ENCODE measurements around the gene WNT7B. TPM values are rescaled to one million over a fixed set of nuclear protein-coding genes. Genes with fewer than 3 reads are reported as not detected.

Gene WNT7B
- total RNA-seq, 5 donors from 2014 or later (not counting 1 experiment from before 2014, with no cell fraction given): 0.15 TPM; not detected in 4

GRCh38 chr22:45917700-45918458 lies 59.1 kb downstream of the WNT7B start:
- WGBS (ENCODE audit: insufficient coverage): 61% methylated on average over 10 of the region's 14 CpGs

GRCh38 chr22:45917146-45917545 lies 59.8 kb downstream of the WNT7B start:
- no peaks in the 10 kb centered on the region for H3K4me1 Mint-ChIP-seq
- no peak overlapping the region for H3K4me3 Mint-ChIP-seq
- Histone ChIP-seq H3K9me3 (no peaks in the 10 kb centered on the region), H3K4me1 (ENCODE audit: control insufficient read depth in 1 of 2, extremely low read depth in 1 of 2, insufficient read depth in 2 of 2, low read length in 2 of 2) (no peaks in the 10 kb centered on the region), H3K27me3 (replicated peaks in 1 of 2; ENCODE audit: control insufficient read depth in 2 of 2, extremely low read depth in 1 of 2, insufficient read depth in 2 of 2, low read length in 1 of 2) (peaks cover 0 to 24% of the 10 kb centered on the region in 2 experiments), H3K27ac (ENCODE audit: low read length) (no peak overlapping the region), H3K36me3 (ENCODE audit: control insufficient read depth in 2 of 2, extremely low read depth in 1 of 2, insufficient read depth in 1 of 2, low read length in 1 of 2) (no peaks in the 10 kb centered on the region), H3K4me3 (ENCODE audit: control insufficient read depth in 1 of 2, extremely low read depth in 1 of 2, low read length in 1 of 2) (no peak overlapping the region)
- CTCF ChIA-PET: no interaction called here
- H3K27me3 Mint-ChIP-seq: peaks cover 4 to 6% of the 10 kb centered on the region in 2 donors
- ATAC-seq (replicated peaks in 1 of 4) (no peak), DNase-seq (no peak)
- WGBS (ENCODE audit: insufficient coverage): 75% methylated on average over 12 of the region's 12 CpGs
- peaks cover 0 to 5% (median 5%) of the 10 kb centered on the region in 3 donors for H3K9me3 Mint-ChIP-seq
- H3K27ac Mint-ChIP-seq: no peak overlapping the region
- H3K36me3 Mint-ChIP-seq: no peaks in the 10 kb centered on the region
- POLR2A ChIA-PET: no interaction called here

More at GRCh38 chr22:45917700-45918458, 59.1 kb downstream of the WNT7B start:
- Histone ChIP-seq H3K4me1 (ENCODE audit: control insufficient read depth in 1 of 2, extremely low read depth in 1 of 2, insufficient read depth in 2 of 2, low read length in 2 of 2) (no peaks in the 10 kb centered on the region), H3K4me3 (ENCODE audit: control insufficient read depth in 1 of 2, extremely low read depth in 1 of 2, low read length in 1 of 2) (no peak overlapping the region), H3K36me3 (ENCODE audit: control insufficient read depth in 2 of 2, extremely low read depth in 1 of 2, insufficient read depth in 1 of 2, low read length in 1 of 2) (no peaks in the 10 kb centered on the region), H3K27ac (ENCODE audit: low read length) (no peak overlapping the region), H3K27me3 (replicated peaks in 1 of 2; ENCODE audit: control insufficient read depth in 2 of 2, extremely low read depth in 1 of 2, insufficient read depth in 2 of 2, low read length in 1 of 2) (peaks cover 0 to 24% of the 10 kb centered on the region in 2 experiments), H3K9me3 (no peaks in the 10 kb centered on the region)
- no peak for ATAC-seq (replicated peaks in 1 of 4)
- CTCF ChIA-PET: no interaction called here
- Mint-ChIP-seq H3K4me1 (no peaks in the 10 kb centered on the region), H3K4me3 (no peak overlapping the region), H3K27ac (no peak overlapping the region), H3K9me3 (peaks cover 0 to 5% (median 5%) of the 10 kb centered on the region in 3 donors), H3K27me3 (peaks cover 4 to 6% of the 10 kb centered on the region in 2 donors), H3K36me3 (no peaks in the 10 kb centered on the region)
- DNase-seq: no peak
- POLR2A ChIA-PET: no interaction called here

- peaks cover 4 to 6% of the 10 kb centered on the region in 2 donors for H3K27me3 Mint-ChIP-seq
- H3K27me3 ChIP-seq (replicated peaks in 1 of 2; ENCODE audit: control insufficient read depth in 2 of 2, extremely low read depth in 1 of 2, insufficient read depth in 2 of 2, low read length in 1 of 2): peaks cover 0 to 25% of the 10 kb centered on the region in 2 experiments
- 76% methylated on average over 7 of the region's 7 CpGs for WGBS (ENCODE audit: insufficient coverage)
- CTCF ChIA-PET: no interaction called here
- H3K4me3 Mint-ChIP-seq: no peak overlapping the region
- H3K27ac ChIP-seq (ENCODE audit: low read length): no peak overlapping the region
- peaks cover 0 to 5% (median 5%) of the 10 kb centered on the region in 3 donors for H3K9me3 Mint-ChIP-seq
- POLR2A ChIA-PET: no interaction called here
- H3K36me3 Mint-ChIP-seq: no peaks in the 10 kb centered on the region
- no peaks in the 10 kb centered on the region for H3K4me1 ChIP-seq (ENCODE audit: control insufficient read depth in 1 of 2, extremely low read depth in 1 of 2, insufficient read depth in 2 of 2, low read length in 2 of 2)
- H3K9me3 ChIP-seq: no peaks in the 10 kb centered on the region
- H3K4me1 Mint-ChIP-seq: no peaks in the 10 kb centered on the region
- H3K36me3 ChIP-seq (ENCODE audit: control insufficient read depth in 2 of 2, extremely low read depth in 1 of 2, insufficient read depth in 1 of 2, low read length in 1 of 2): no peaks in the 10 kb centered on the region
- DNase-seq (no peak), ATAC-seq (replicated peaks in 1 of 4) (no peak)
- H3K27ac Mint-ChIP-seq: no peak overlapping the region
- no peak overlapping the region for H3K4me3 ChIP-seq (ENCODE audit: control insufficient read depth in 1 of 2, extremely low read depth in 1 of 2, low read length in 1 of 2)
Observed at GRCh38 chr22:45916515-45916914, 60.4 kb downstream of the WNT7B start.

- POLR2A ChIA-PET: interaction anchor here in 1 of 2 donors (0.6 kb wide), 1 partner anchor 825 kb away, joined by 3 read pairs; no protein-coding TSS in a partner anchor
- Histone ChIP-seq H3K4me3 (ENCODE audit: control insufficient read depth in 1 of 2, extremely low read depth in 1 of 2, low read length in 1 of 2) (no peak overlapping the region), H3K27ac (ENCODE audit: low read length) (no peak overlapping the region), H3K4me1 (ENCODE audit: control insufficient read depth in 1 of 2, extremely low read depth in 1 of 2, insufficient read depth in 2 of 2, low read length in 2 of 2) (no peaks in the 10 kb centered on the region), H3K27me3 (replicated peaks in 1 of 2; ENCODE audit: control insufficient read depth in 2 of 2, extremely low read depth in 1 of 2, insufficient read depth in 2 of 2, low read length in 1 of 2) (peaks cover 0 to 30% of the 10 kb centered on the region in 2 experiments), H3K9me3 (no peaks in the 10 kb centered on the region), H3K36me3 (ENCODE audit: control insufficient read depth in 2 of 2, extremely low read depth in 1 of 2, insufficient read depth in 1 of 2, low read length in 1 of 2) (no peaks in the 10 kb centered on the region)
- no peak for ATAC-seq (replicated peaks in 1 of 4)
- WGBS (ENCODE audit: insufficient coverage): 78% methylated on average over 10 of the region's 16 CpGs
- Mint-ChIP-seq H3K36me3 (no peaks in the 10 kb centered on the region), H3K4me3 (no peak overlapping the region), H3K9me3 (peaks cover 0 to 5% (median 5%) of the 10 kb centered on the region in 3 donors), H3K27me3 (peaks cover 4 to 6% of the 10 kb centered on the region in 2 donors), H3K4me1 (no peaks in the 10 kb centered on the region), H3K27ac (no peak overlapping the region)
- CTCF ChIA-PET: no interaction called here
- no peak for DNase-seq
Observed at GRCh38 chr22:45915841-45916240, 61.1 kb downstream of the WNT7B start.

GRCh38 chr22:45915151-45915550 lies 61.8 kb downstream of the WNT7B start:
- Mint-ChIP-seq H3K27ac (no peak overlapping the region), H3K9me3 (peaks cover 0 to 5% (median 5%) of the 10 kb centered on the region in 3 donors), H3K36me3 (no peaks in the 10 kb centered on the region), H3K27me3 (peaks cover 4 to 6% of the 10 kb centered on the region in 2 donors), H3K4me1 (no peaks in the 10 kb centered on the region), H3K4me3 (no peak overlapping the region)
- ATAC-seq (replicated peaks in 1 of 4) (no peak), DNase-seq (no peak)
- H3K4me1 ChIP-seq (ENCODE audit: control insufficient read depth in 1 of 2, extremely low read depth in 1 of 2, insufficient read depth in 2 of 2, low read length in 2 of 2): no peaks in the 10 kb centered on the region
- H3K27ac ChIP-seq (ENCODE audit: low read length): no peak overlapping the region
- H3K4me3 ChIP-seq (ENCODE audit: control insufficient read depth in 1 of 2, extremely low read depth in 1 of 2, low read length in 1 of 2): no peak overlapping the region
- ChIA-PET CTCF (interaction anchor here in 1 of 2 donors (0.6 kb wide), 1 partner anchor 117 kb away, joined by 5 read pairs; no protein-coding TSS in a partner anchor), POLR2A (interaction anchor here in 1 of 2 donors (0.6 kb wide), 1 partner anchor 825 kb away, joined by 3 read pairs; no protein-coding TSS in a partner anchor)
- WGBS (ENCODE audit: insufficient coverage): 80% methylated on average over 1 of the region's 2 CpGs
- H3K36me3 ChIP-seq (ENCODE audit: control insufficient read depth in 2 of 2, extremely low read depth in 1 of 2, insufficient read depth in 1 of 2, low read length in 1 of 2): no peaks in the 10 kb centered on the region
- H3K9me3 ChIP-seq: no peaks in the 10 kb centered on the region
- H3K27me3 ChIP-seq (replicated peaks in 1 of 2; ENCODE audit: control insufficient read depth in 2 of 2, extremely low read depth in 1 of 2, insufficient read depth in 2 of 2, low read length in 1 of 2): peaks cover 0 to 35% of the 10 kb centered on the region in 2 experiments

- H3K9me3 Mint-ChIP-seq: peaks cover 0 to 5% (median 5%) of the 10 kb centered on the region in 3 donors
- ATAC-seq (replicated peaks in 1 of 4): no peak
Observed at GRCh38 chr22:45914309-45914708, 62.7 kb downstream of the WNT7B start.

More at GRCh38 chr22:45914309-45914708, 62.7 kb downstream of the WNT7B start:
- Histone ChIP-seq H3K27ac (ENCODE audit: low read length) (no peak overlapping the region), H3K36me3 (ENCODE audit: control insufficient read depth in 2 of 2, extremely low read depth in 1 of 2, insufficient read depth in 1 of 2, low read length in 1 of 2) (no peaks in the 10 kb centered on the region), H3K4me3 (ENCODE audit: control insufficient read depth in 1 of 2, extremely low read depth in 1 of 2, low read length in 1 of 2) (no peak overlapping the region), H3K27me3 (replicated peaks in 1 of 2; ENCODE audit: control insufficient read depth in 2 of 2, extremely low read depth in 1 of 2, insufficient read depth in 2 of 2, low read length in 1 of 2) (peaks cover 0 to 33% of the 10 kb centered on the region in 2 experiments), H3K4me1 (ENCODE audit: control insufficient read depth in 1 of 2, extremely low read depth in 1 of 2, insufficient read depth in 2 of 2, low read length in 2 of 2) (no peaks in the 10 kb centered on the region), H3K9me3 (no peaks in the 10 kb centered on the region)
- no peak overlapping the region for H3K4me3 Mint-ChIP-seq
- no peak overlapping the region for H3K27ac Mint-ChIP-seq
- CTCF ChIA-PET: interaction anchor here in 1 of 2 donors (0.6 kb wide), 1 partner anchor 116 kb away, joined by 5 read pairs; no protein-coding TSS in a partner anchor
- no peaks in the 10 kb centered on the region for H3K4me1 Mint-ChIP-seq
- H3K27me3 Mint-ChIP-seq: peaks cover 4 to 6% of the 10 kb centered on the region in 2 donors
- no peaks in the 10 kb centered on the region for H3K36me3 Mint-ChIP-seq
- WGBS (ENCODE audit: insufficient coverage): no CpG with 5 or more reads among the region's 2 CpGs
- POLR2A ChIA-PET: no interaction called here
- no peak for DNase-seq
